ENCODE data around the gene PPP4R3C. TPM values are rescaled to one million over a fixed set of nuclear protein-coding genes. Genes with fewer than 3 reads are reported as not detected.

Gene PPP4R3C
- total RNA-seq, 4 donors from 2014 or later: not detected

- no peak overlapping the region for H3K4me3 ChIP-seq (replicated peaks in 1 of 3)
- H3K27ac ChIP-seq: no peak overlapping the region
- no peaks in the 10 kb centered on the region for H3K36me3 ChIP-seq
- no peak for TF ChIP-seq POLR2A (IDR thresholded peaks at IDR 0.05)
- TF ChIP-seq CTCF (IDR thresholded peaks at IDR 0.05): no peak
- H3K9me3 ChIP-seq: no peaks in the 10 kb centered on the region
- H3K4me1 ChIP-seq: no peaks in the 10 kb centered on the region
- H3K27me3 ChIP-seq: no peaks in the 10 kb centered on the region
- DNase-seq: no peak
- WGBS, 2 donors: 10 to 19% methylated on average over 2 of the region's 2 CpGs
- intact Hi-C loops (cut with DNase I): no loop called here
Observed at GRCh38 chrX:27439771-27440170, 23.4 kb downstream of the PPP4R3C start.

- H3K4me1 ChIP-seq: no peaks in the 10 kb centered on the region
- TF ChIP-seq POLR2A (IDR thresholded peaks at IDR 0.05): no peak
- TF ChIP-seq CTCF (IDR thresholded peaks at IDR 0.05): no peak
- no peaks in the 10 kb centered on the region for H3K27me3 ChIP-seq
- H3K4me3 ChIP-seq (replicated peaks in 1 of 3): no peak overlapping the region
- no peaks in the 10 kb centered on the region for H3K9me3 ChIP-seq
- no peak for DNase-seq
- H3K36me3 ChIP-seq: no peaks in the 10 kb centered on the region
- H3K27ac ChIP-seq: no peak overlapping the region
- 80 to 93% methylated on average over 3 of the region's 3 CpGs for WGBS, 2 donors
- intact Hi-C loops (cut with DNase I): no loop called here
Observed at GRCh38 chrX:27438937-27439336, 24.2 kb downstream of the PPP4R3C start.

- H3K27me3 ChIP-seq: no peaks in the 10 kb centered on the region
- H3K4me1 ChIP-seq: no peaks in the 10 kb centered on the region
- TF ChIP-seq POLR2A (IDR thresholded peaks at IDR 0.05) (no peak), CTCF (IDR thresholded peaks at IDR 0.05) (no peak)
- no peak for DNase-seq
- H3K27ac ChIP-seq: no peak overlapping the region
- intact Hi-C loops (cut with DNase I): no loop called here
- no peak overlapping the region for H3K4me3 ChIP-seq (replicated peaks in 1 of 3)
- H3K36me3 ChIP-seq: no peaks in the 10 kb centered on the region
- no peaks in the 10 kb centered on the region for H3K9me3 ChIP-seq
Observed at GRCh38 chrX:27435031-27435430, 28.1 kb downstream of the PPP4R3C start.

Other genes with a start within 250 kb of the PPP4R3C start
- gene DCAF8L2, start 127.0 kb upstream of the PPP4R3C start, total RNA-seq: under 1 TPM in 2 of 4 donors, not detected in 2; 0.11 to 0.67 TPM